GM10266 (cell line): Measurements from ENCODE around the gene ABTB1.

Experiments used
- DNase-seq: peaks from one replicate; pipeline ENCODE4 v3.0.0; 2012; ENCODE audit errors: extremely low spot score
- CTCF ChIP-seq: IDR thresholded peaks from 2 replicates; pipeline ENCODE4 v1.5.1; 2012; ENCODE audit warnings: mild to moderate bottlenecking, low read depth; ENCODE audit not compliant: control insufficient read depth, insufficient read depth; ENCODE audit errors: missing control alignments

ABTB1 gene

DNA sequence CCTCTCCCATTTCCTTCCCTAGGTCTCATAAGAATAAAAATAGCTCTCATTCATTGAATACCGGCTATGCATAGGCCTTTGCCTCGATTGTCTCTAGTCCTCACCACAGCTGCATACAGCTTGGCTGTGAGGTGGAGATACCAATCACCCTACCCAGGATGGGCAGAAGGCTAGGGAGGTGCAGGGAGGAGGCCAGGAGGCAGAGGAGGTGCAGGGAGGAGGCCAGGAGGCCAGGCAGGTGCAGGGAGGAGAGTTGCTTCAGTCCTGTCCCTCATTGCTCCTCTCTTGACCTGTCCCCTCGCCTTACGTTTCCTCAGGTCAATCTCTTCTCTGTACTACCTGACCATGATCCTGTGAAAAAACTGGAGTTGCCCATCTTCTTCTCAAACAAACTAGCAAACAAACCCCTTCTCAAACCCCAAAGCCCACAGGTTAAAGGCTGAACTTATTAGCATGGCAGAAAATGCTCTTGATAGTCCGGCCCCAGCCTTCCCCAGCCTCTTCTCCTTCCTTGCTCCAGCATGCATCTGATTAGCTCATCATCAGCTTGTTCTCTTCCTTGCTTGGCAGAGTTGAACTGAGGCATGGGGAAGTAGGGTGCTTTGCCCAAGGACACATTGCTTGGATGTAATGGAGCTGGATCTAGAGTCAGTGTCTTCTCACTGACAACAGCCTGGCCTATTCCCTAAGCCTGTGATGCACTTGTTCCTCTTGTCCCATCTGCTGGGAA lies 27.9 kb upstream of the ABTB1 start:
- TF ChIP-seq CTCF = no peak
- no peak for DNase-seq

DNA sequence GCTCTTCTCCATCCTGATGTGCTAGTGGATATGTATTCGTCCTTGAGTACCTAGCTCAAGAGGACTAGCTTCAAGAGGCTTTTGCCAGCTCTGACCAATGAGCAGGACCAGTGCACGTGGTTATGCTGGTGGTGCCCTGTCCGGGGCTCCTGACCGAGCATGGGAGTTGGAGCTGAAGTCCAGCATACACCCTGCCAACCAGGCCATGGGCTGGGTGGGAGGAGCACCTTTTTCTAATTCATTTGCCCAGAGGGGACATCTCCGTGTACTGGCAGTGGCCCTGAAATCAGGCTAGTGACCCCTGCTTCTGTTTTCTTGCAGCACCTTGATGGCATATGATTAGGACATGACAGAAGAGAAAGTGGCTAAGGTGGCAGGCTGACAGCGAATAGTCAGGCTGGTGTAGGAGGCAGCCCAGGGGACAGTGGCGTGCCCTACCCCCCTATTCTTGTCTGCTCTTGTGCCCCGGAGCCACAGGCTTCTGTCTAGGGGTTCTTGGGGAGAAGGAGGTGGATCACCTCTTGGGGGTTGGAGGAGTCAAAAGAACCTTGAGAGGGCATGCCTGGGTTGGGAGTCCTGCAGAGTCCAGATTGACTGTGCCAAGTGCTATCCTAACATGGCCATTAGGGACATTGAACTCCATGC lies 27.3 kb upstream of the ABTB1 start:
- no peak for TF ChIP-seq CTCF
- DNase-seq = no peak

DNA sequence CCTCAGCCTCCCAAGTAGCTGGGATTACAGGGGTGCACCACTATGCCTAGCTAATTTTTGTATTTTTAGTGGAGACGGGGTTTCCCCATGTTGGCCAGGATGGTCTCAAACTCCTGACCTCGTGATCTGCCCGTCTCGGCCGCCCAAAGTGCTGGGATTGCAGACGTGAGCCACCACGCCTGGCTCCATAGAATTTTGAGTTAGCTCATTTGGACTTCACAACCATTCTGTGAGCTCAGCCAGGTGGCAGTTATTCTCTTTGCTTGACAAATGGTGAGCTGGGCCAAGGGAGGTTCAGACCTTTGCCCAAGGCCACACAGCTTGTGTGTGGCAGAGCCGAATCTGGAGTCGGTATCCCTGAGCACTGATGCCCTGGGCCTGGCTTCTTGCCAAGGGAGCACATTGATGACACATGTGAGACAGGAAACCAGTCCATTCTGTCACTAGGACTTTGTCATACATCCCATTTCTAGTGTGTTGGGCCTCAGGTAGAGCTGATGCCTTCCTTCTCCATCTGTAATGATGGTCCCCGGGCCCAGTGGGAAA lies 26.2 kb upstream of the ABTB1 start:
- no peak for TF ChIP-seq CTCF
- no peak for DNase-seq

DNA sequence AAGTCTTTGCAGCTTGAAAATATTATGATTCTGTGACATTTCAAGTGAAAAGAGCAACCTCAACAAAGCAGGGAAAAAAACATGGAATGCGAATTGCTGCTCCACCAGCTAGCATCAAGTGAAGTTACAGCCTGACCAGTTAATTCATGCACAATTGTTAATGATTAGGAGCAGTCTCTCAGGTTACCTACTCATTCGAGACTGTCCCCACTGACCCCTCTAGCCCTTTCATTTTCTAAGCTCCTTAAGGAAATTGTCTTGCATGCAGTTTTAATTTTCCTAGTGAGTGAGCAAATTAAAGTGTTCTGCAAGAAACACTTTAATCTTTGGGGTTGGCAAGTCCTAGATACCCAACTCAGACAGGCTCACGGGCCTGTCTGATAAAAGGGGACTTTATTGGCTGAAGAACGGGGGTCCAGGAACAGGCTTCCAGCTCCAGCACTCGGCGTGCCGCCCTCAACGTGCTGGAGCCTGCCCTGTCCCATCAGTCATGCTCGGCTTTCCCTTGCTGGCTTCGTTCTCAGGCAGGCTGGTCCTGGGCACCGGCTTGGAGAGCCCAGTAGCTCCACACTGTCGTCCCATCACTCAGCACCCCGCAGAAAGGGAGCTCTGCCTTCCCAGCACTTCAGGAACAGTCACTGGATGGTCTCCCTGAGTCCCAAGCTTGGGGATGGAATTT lies 25.4 kb upstream of the ABTB1 start:
- TF ChIP-seq CTCF = no peak
- DNase-seq = no peak

DNA sequence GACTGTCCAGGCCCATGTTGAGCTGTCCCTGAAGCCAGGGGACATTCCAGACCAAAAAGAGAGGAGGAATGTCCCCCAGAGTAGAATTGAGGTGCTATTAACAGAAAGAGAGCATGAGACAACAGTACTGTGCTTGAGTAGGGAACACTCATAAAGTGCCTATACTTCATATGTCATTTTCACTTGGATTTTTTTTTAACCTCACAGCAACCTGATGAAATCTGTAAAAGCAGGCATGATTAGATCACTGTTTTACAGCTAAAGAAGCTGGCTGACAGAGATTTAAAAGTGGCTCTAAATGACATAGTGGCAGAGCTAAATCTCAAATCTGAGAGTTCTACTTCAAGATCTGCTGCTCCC lies 24.9 kb upstream of the ABTB1 start:
- DNase-seq = no peak
- TF ChIP-seq CTCF = no peak

DNA sequence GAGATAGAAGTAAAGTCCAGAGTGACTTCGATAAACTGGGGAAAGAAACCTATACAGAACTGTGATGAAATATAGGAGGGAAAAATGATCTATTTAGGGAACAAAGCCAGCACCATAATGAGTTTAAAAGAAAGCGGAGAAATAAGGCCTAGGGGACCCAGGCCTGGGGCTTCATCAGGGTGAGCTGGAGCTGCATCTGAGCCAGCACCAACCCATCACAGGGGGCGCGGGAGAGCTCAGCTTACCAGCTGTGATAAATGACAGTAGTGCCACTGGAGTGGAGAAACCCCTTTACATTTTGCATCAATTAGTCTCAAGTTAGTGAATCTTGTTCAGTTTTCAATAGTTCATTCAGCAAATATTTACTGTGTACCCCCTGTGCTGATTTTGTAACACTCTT lies 22.5 kb upstream of the ABTB1 start:
- no peak for TF ChIP-seq CTCF
- no peak for DNase-seq
